Measurements from ENCODE around the gene TMEM121.
A peak's percentile ranks its signal among the peaks of the same experiment; 100 is the strongest.

Gene TMEM121

GRCh38 chr14:105487449-105487985 is 38.9 kb upstream of the TMEM121 start:
- DNase-seq (ENCODE audit: low read depth), result peak; percentile 47

GRCh38 chr14:105487986-105488777 is 38.2 kb upstream of the TMEM121 start:
- no peak for DNase-seq (ENCODE audit: low read depth)

GRCh38 chr14:105488781-105489541 is 37.4 kb upstream of the TMEM121 start:
- DNase-seq (ENCODE audit: low read depth), result no peak

GRCh38 chr14:105489542-105490266 is 36.7 kb upstream of the TMEM121 start:
- peak; percentile 82 for DNase-seq (ENCODE audit: low read depth)

DNA sequence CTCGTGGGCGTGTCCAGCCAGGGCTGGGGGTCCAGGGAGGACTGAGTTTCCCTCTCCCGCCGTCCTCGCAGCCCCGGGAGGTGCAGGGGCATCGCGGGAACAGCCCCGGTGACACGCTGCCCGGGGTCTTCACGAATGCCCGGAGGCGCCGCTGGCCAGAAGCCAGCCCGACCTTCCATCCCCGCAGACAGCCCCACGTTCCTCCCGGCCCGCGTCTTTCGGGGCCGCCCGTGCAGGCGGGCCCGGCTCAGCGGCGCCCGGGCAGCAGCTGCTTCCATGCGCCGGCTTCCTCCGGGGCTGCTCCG is 36.2 kb upstream of the TMEM121 start:
- DNase-seq (ENCODE audit: low read depth), result no peak

GRCh38 chr14:105490572-105491365 is 35.6 kb upstream of the TMEM121 start, which contains the start of gene TEDC1:
Gene TEDC1, plus strand, starts transcription at chr14:105491246. Its CDS starts 130 bp downstream, at chr14:105491376.
- peak; percentile 98 for DNase-seq (ENCODE audit: low read depth)

DNA sequence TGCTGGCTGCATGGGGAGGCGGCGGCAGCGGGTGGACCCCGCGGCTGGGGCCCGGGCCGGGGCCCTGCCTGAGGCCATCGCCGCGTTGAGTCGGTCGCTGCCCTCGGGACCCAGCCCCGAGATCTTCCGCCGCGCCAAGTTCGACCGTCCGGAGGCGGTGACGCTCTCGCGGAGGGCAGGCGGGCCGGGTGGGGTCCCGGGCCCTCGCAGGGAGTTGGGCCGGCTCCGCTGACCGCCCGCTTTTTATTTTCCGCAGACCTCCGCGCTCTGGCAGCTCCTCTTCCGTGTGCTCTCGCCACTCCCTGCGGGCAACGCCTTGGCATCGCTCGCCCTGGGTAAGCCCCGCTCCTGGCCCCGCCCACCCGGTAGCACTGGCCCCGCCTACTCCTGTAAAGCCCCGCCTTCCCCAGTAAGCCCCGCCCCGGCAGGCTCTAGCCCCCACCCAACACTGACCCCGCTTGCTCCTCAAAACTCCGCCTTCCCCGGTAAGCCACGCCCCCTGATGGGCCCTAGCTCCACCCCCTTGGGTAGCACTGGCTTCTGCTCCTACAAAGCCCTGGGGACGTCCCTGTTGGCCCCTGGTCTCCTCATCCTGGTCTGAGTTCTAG is 34.9 kb upstream of the TMEM121 start:
- peak; percentile 76 for DNase-seq (ENCODE audit: low read depth)

DNA sequence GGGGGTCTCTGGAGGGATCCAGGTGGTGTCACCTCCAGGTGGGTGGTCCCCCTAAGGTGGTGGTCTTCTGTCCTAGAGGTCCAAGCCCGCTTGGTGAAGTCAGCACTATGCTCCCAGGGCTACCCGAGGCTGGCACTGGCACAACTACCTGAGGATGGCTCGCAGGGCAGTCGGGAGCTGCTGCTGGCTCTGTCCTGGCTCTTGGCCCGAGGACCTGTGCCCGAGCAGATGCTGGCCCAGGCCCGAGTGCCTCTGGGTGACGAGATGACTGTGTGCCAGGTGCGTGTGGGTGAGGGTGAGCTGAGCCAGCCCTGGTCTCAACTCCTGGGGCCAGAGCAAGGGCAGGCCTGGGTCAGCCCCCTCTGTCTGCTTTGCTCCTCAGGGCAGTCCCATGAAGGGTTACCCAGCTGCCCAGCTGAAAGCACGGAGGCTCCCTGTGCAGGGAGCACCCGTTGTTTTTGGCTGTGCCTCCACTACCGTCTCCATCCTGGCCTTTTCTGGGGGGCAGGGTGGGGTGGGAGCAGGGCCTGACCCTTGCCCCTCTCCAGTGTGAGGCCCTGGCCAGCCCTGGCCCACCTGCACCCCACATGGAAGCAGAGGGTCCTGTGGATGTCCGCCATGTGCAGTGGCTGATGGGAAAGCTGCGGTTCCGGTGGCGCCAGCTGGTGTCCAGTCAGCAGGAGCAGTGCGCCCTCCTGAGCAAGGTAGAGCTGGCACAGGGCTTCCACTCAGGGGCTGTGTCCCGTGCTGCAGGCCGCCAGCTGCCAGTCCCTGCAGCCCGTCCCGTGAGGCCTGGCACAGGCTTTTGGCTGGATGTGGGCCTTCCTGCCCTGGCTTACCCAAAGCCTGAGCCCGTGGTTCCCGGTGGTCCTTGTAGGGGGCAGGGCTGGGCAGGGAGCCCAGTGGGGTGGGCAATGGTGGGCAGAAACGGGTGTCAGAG is 34.1 kb upstream of the TMEM121 start:
- DNase-seq (ENCODE audit: low read depth), result no peak

DNA sequence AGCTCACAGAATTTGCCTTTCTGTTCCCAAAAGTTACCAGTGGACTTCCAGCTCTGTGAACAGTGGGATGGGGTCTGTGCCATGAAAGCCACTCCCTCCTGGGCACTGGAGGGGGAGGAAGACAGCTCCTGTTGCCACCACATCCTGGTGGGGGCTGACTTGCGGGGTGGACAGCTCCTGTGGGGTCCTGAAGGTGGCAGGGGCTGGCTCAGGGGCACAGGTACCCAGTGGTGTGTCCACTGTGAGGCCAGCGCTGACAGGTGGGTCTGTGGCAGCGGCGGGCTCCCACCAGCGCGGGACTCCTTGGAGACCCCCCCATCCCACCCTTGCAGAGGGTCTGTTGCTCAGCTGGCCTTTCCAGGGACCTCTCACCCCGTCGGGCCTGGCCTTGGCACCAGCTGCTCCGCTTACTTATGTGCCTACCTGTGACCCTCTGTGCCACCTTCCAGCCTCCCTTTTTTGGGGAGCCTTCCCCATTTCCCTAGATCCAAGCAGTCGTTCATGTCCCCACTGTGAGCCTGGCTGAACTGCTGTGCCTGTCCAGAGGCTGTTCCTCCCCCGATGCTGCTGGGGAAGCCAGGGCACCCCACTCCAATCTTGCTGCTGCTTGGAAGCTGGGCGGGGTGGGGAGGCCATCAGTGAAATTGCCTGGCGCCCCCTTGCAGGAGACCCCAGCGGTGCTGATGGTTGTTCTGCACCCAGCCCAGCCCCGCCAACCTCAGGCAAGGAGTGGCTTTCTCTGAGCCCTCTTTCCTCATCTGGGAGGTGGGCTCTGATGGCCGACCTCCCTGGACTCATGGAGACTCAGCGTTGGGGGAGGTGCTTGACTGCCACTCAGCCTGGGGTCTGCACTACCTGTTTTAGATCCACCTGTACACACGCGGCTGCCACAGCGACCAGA is 33.2 kb upstream of the TMEM121 start:
- no peak for DNase-seq (ENCODE audit: low read depth)

- no peak for DNase-seq (ENCODE audit: low read depth)
These were observed 32.3 kb upstream of the TMEM121 start for GRCh38 chr14:105493921-105494605.

- DNase-seq (ENCODE audit: low read depth), result no peak
These were observed 31.8 kb upstream of the TMEM121 start for GRCh38 chr14:105494606-105494929.

GRCh38 chr14:105495101-105495989 is 31.0 kb upstream of the TMEM121 start:
- no peak for DNase-seq (ENCODE audit: low read depth)

GRCh38 chr14:105495990-105496830 is 30.2 kb upstream of the TMEM121 start:
- no peak for DNase-seq (ENCODE audit: low read depth)

GRCh38 chr14:105496831-105497591 is 29.4 kb upstream of the TMEM121 start:
- no peak for DNase-seq (ENCODE audit: low read depth)

GRCh38 chr14:105497671-105498429 is 28.5 kb upstream of the TMEM121 start:
- DNase-seq (ENCODE audit: low read depth), result no peak

Data from activated T-helper 9 cell treated with anti-CD3 and anti-CD28 coated beads, Interleukin-2, amount 50 U/mL, for 16 hours (primary cell).